ENCODE results near the gene WDR5B. TPM values are rescaled to one million over a fixed set of nuclear protein-coding genes. Genes with fewer than 3 reads are reported as not detected.

WDR5B gene
- total RNA-seq, 4 donors from 2014 or later = 2.5 to 6.6 (median 3.9) TPM

- TF ChIP-seq EP300 (IDR thresholded peaks at IDR 0.05) = no peak
- no peak for TF ChIP-seq POLR2AphosphoS5 (IDR thresholded peaks at IDR 0.05)
- no peak for TF ChIP-seq CTCF (IDR thresholded peaks at IDR 0.05)
- TF ChIP-seq POLR2A (IDR thresholded peaks at IDR 0.05) = no peak
- Histone ChIP-seq H3K27ac (no peak overlapping the region), H3K9me3 (no peaks in the 10 kb centered on the region), H3K27me3 (no peaks in the 10 kb centered on the region), H3K4me3 (no peak overlapping the region), H3K4me1 (no peaks in the 10 kb centered on the region), H3K36me3 (peaks cover 6% of the 10 kb centered on the region)
- DNase-seq (ENCODE audit: low spot score in 2 of 2) = no peak
- 89% methylated on average over 2 of the region's 2 CpGs for WGBS
These were observed 16.9 kb downstream of the WDR5B start for GRCh38 chr3:122398920-122399319.

DNA sequence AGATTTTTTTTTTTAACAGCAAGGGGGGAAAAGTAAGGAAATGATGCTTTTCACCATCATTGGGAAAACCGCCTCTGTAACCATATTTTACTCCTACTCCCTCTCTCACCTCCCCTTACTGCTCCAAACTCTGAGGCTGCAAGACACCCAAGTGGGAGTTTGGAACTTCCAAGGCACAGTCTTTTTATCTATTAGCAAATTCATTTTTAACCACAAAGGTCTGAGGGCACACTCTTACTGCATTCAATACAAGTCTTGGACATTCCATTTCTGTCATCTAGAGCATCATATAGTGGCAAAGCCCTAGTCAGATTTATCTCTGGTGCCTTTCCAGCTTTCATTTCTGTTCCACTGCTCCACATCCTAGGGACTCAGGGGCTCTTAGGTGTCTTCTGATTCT is 18.7 kb downstream of the WDR5B start:
- Histone ChIP-seq H3K4me3 (no peak overlapping the region), H3K27ac (no peak overlapping the region), H3K36me3 (peaks cover 6% of the 10 kb centered on the region), H3K27me3 (no peaks in the 10 kb centered on the region), H3K9me3 (no peaks in the 10 kb centered on the region), H3K4me1 (no peaks in the 10 kb centered on the region)
- no peak for TF ChIP-seq CTCF (IDR thresholded peaks at IDR 0.05)
- no peak for TF ChIP-seq POLR2AphosphoS5 (IDR thresholded peaks at IDR 0.05)
- TF ChIP-seq EP300 (IDR thresholded peaks at IDR 0.05) = no peak
- no peak for TF ChIP-seq POLR2A (IDR thresholded peaks at IDR 0.05)
- 94% methylated on average over 1 of the region's 1 CpG for WGBS
- no peak for DNase-seq (ENCODE audit: low spot score in 2 of 2)

DNA sequence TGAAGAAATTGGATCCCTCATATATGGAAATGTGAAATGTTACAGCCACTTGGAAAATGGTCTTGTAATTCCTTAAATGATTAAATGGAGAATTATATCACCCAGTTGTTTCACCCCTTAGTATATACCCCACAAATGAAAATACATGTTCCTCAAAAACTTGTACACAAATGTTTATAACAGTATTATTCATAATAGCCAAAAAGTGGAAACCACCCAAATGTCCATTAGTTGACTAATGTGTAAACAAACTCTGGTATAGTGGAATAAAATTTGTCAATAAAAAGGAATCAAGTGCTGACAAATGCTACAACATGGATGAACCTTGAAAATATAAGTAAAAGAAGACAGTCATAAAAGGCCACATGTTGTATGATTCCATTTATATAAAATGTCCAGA is 19.4 kb downstream of the WDR5B start:
- Histone ChIP-seq H3K9me3 (no peaks in the 10 kb centered on the region), H3K4me1 (no peaks in the 10 kb centered on the region), H3K27me3 (no peaks in the 10 kb centered on the region), H3K4me3 (no peak overlapping the region), H3K36me3 (peaks cover 6% of the 10 kb centered on the region), H3K27ac (no peak overlapping the region)
- TF ChIP-seq POLR2AphosphoS5 (IDR thresholded peaks at IDR 0.05) (no peak), CTCF (IDR thresholded peaks at IDR 0.05) (no peak), POLR2A (IDR thresholded peaks at IDR 0.05) (no peak), EP300 (IDR thresholded peaks at IDR 0.05) (no peak)
- DNase-seq (ENCODE audit: low spot score in 2 of 2) = no peak

- H3K4me1 ChIP-seq = no peaks in the 10 kb centered on the region
- H3K9me3 ChIP-seq = no peaks in the 10 kb centered on the region
- 58% methylated on average over 3 of the region's 3 CpGs for WGBS
- no peak for DNase-seq (ENCODE audit: low spot score in 2 of 2)
- peaks cover 6% of the 10 kb centered on the region for H3K36me3 ChIP-seq
- TF ChIP-seq POLR2AphosphoS5 (IDR thresholded peaks at IDR 0.05) = no peak
- TF ChIP-seq EP300 (IDR thresholded peaks at IDR 0.05) = no peak
- no peak for TF ChIP-seq POLR2A (IDR thresholded peaks at IDR 0.05)
- TF ChIP-seq CTCF (IDR thresholded peaks at IDR 0.05) = no peak
- no peak overlapping the region for H3K27ac ChIP-seq
- no peaks in the 10 kb centered on the region for H3K27me3 ChIP-seq
- H3K4me3 ChIP-seq = no peak overlapping the region
These were observed 20.3 kb downstream of the WDR5B start for GRCh38 chr3:122395582-122395981.

DNA sequence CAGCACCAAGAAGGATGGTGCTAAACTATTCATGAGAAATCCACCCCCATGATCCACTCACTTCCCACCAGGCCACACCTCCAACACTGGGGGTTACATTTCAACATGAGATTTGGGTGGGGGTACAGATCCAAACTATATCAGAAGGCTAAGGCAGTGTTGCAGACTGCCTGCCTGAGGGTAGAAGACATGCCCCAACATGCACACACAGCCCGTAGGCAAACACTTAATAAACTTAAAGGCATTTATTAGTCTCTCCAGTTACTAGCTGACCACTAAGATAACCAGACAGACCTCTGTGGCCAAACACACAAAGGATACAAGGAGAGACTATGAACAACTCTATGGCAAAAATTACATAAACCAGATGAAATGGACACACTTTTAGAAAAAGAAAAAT is 21.7 kb downstream of the WDR5B start:
- no peak for DNase-seq (ENCODE audit: low spot score in 2 of 2)
- TF ChIP-seq EP300 (IDR thresholded peaks at IDR 0.05) = no peak
- no peak for TF ChIP-seq CTCF (IDR thresholded peaks at IDR 0.05)
- no peak for TF ChIP-seq POLR2AphosphoS5 (IDR thresholded peaks at IDR 0.05)
- WGBS = 48% methylated on average over 1 of the region's 1 CpG
- H3K27me3 ChIP-seq = no peaks in the 10 kb centered on the region
- H3K36me3 ChIP-seq = peaks cover 6% of the 10 kb centered on the region
- H3K27ac ChIP-seq = no peak overlapping the region
- H3K4me1 ChIP-seq = no peaks in the 10 kb centered on the region
- H3K4me3 ChIP-seq = no peak overlapping the region
- H3K9me3 ChIP-seq = no peaks in the 10 kb centered on the region
